Measurements from ENCODE around the gene DLG3.

Gene DLG3

DNA sequence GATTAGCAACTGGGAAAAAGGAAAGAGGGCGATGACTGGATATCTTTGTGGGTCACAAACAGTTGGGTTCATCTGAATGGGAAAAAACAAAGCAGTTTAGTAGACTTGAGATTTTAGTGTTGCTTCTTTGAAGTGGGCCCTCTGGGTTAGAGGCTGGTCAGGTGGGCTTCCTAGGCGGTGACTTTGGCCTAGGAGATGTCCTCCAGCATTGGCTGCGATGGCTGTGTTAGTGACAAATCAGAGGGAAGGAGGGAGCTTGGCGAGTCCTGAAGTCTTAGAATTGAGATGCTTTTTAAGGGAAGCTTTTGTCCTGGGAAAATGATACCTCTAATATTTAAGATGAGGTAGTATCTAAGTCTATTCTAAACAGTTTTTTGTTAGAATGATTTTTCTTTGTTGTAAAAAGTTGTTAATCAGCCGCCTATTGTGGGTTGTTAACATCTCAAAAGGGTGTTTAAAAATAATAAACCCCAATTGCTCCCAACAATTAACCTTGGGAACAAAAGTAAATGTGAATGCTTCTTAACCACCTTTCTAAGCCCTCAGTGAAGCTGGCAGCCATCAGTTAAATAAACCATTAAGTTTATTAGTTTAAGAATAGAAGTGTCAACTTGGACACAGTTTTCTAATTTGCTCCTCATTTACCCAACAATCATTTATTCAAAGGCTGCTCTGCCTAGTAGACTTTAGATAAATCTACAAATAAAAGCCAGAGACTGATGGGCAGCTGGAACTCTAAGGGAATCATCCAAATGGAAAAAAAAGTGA is 31.7 kb downstream of the DLG3 start:
- Mint-ChIP-seq H3K4me1 (ENCODE audit: low read depth) (peaks cover 12% of the 10 kb centered on the region), H3K4me3 (no peak overlapping the region), H3K27me3 (ENCODE audit: low read depth) (no peaks in the 10 kb centered on the region), H3K36me3 (ENCODE audit: low read depth) (peaks cover 7% of the 10 kb centered on the region), H3K27ac (no peak overlapping the region), H3K9me3 (no peaks in the 10 kb centered on the region)
- no peak for DNase-seq (ENCODE audit: low spot score)

DNA sequence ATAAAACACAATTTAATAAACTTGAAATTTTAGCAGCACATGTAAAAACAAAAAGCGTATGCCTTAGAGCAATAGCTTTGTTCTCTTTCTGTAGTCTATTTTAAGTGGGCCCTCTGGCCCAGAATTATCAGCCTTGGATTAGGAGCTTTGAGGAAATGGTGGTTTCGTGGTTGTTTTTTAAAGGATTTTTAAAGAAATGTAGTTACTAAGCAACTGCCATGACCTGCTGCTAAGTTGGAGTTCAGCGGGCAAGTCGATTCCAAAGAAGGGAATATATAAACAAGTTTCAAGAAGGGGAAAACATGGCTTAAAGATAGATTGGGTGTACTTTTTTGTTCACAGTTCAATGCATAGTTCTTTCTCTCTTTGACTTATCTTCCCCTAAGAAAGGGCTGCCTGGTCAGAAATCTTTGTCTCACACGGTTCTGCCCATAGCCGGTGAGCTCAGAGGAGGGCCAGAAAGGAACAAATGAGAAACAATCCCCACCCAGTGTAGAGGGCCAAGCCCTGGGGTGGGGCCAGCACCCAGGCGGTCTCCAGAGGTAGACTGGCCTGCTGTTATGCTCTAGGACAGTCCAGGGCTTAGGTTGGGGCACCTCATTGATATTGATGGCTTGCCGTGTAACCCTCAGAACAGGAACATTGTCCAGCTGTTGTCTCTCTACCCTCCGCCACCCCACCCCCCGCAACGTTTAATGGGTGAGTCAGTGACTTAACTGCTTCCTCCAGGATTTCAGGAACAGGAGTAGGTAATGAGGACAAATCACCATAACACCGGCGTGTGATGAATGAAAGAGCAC is 32.5 kb downstream of the DLG3 start:
- Mint-ChIP-seq H3K36me3 (ENCODE audit: low read depth) (peaks cover 12% of the 10 kb centered on the region), H3K27me3 (ENCODE audit: low read depth) (no peaks in the 10 kb centered on the region), H3K27ac (no peak overlapping the region), H3K4me3 (no peak overlapping the region), H3K9me3 (no peaks in the 10 kb centered on the region), H3K4me1 (ENCODE audit: low read depth) (peaks cover 7% of the 10 kb centered on the region)
- DNase-seq (ENCODE audit: low spot score), result no peak

DNA sequence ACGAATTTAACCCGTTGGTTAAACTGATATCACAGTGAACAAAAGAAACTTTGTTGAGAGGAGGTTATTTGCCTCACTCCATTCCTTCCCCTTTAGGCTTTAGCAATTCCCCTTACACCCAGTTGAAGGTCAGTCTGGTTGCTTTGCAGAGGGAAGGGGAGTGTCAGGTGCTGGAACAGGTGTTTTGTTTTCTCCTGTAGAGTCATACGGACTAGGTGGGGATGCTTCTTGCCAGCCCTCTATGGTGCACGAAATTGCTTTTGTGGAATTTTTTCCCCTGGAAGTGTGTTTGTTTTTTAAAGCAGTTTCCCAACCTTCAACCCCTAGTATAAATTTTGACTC is 33.1 kb downstream of the DLG3 start:
- Mint-ChIP-seq H3K27me3 (ENCODE audit: low read depth) (no peaks in the 10 kb centered on the region), H3K4me3 (no peak overlapping the region), H3K36me3 (ENCODE audit: low read depth) (peaks cover 12% of the 10 kb centered on the region), H3K27ac (no peak overlapping the region), H3K4me1 (ENCODE audit: low read depth) (peaks cover 7% of the 10 kb centered on the region), H3K9me3 (no peaks in the 10 kb centered on the region)
- DNase-seq (ENCODE audit: low spot score), result no peak

DNA sequence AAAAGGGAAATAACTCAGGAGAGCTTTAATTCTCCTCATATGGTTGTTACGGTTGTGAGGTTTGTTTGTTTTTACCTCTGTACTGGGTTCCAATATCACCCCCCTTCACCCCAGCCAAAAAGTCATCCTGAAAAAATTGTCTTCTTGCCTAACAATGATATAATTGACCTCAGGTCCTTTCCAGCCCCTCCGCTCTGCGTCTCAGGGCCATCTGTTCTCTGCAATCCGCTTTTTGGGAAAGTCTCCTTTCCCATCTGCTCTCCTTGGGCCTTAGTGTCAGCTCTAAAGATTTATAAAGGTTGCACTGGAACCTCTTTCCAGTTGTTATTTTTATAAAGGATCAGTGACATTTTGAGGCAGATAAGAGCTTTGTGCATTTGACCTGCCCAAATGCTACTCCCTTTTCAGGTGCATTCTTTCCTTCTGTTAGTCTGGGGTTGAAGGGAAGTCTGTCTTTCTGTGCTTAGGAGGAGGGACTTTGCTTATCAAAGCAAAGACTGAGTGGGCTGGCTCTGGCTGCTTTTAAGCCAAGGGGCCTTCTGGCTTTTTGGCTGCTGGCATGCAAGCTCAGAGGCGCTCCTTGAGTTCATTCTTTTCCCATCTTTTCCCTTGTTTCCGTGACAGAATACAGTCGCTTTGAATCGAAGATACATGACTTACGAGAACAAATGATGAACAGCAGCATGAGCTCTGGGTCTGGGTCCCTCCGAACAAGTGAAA is 34.1 kb downstream of the DLG3 start:
- no peaks in the 10 kb centered on the region for H3K9me3 Mint-ChIP-seq
- H3K27ac Mint-ChIP-seq, result no peak overlapping the region
- peaks cover 9% of the 10 kb centered on the region for H3K36me3 Mint-ChIP-seq (ENCODE audit: low read depth)
- no peaks in the 10 kb centered on the region for H3K27me3 Mint-ChIP-seq (ENCODE audit: low read depth)
- H3K4me3 Mint-ChIP-seq, result no peak overlapping the region
- H3K4me1 Mint-ChIP-seq (ENCODE audit: low read depth), result peaks cover 7% of the 10 kb centered on the region
- no peak for DNase-seq (ENCODE audit: low spot score)

DNA sequence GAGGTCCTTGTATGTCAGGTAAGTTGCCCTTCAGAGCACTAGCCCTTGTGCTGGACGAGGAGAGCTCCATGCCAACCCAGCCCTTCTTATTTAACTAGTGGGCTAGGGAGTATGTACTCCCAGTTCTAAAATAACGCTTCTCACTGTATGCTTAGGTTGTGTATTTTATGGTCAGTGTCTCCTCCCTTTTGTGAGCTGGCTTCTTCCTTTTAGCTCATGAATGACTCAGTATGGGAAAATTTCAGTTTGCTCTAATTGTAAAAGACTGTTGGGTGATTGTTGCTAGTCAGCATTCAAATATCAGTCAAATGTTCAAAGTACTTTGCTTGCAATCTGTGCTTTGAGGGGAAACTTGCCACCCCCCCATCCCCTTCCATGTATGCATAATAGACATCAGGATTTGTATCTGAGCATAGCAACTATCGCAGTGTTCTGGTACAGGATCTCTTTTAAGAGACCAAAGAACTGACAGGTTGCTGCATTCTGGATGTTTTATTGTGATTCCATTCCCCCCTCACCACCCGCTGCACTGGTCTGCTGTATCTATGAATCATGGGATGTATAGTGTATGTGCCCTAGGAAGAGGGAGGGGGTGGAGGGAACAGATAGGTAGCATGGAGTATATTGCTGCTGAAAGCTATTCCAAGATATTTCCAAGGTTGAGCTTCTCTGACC is 34.7 kb downstream of the DLG3 start:
- Mint-ChIP-seq H3K9me3 (no peaks in the 10 kb centered on the region), H3K27ac (no peak overlapping the region), H3K27me3 (ENCODE audit: low read depth) (no peaks in the 10 kb centered on the region), H3K4me1 (ENCODE audit: low read depth) (peaks cover 5% of the 10 kb centered on the region), H3K4me3 (no peak overlapping the region), H3K36me3 (ENCODE audit: low read depth) (peaks cover 9% of the 10 kb centered on the region)
- DNase-seq (ENCODE audit: low spot score), result no peak

DNA sequence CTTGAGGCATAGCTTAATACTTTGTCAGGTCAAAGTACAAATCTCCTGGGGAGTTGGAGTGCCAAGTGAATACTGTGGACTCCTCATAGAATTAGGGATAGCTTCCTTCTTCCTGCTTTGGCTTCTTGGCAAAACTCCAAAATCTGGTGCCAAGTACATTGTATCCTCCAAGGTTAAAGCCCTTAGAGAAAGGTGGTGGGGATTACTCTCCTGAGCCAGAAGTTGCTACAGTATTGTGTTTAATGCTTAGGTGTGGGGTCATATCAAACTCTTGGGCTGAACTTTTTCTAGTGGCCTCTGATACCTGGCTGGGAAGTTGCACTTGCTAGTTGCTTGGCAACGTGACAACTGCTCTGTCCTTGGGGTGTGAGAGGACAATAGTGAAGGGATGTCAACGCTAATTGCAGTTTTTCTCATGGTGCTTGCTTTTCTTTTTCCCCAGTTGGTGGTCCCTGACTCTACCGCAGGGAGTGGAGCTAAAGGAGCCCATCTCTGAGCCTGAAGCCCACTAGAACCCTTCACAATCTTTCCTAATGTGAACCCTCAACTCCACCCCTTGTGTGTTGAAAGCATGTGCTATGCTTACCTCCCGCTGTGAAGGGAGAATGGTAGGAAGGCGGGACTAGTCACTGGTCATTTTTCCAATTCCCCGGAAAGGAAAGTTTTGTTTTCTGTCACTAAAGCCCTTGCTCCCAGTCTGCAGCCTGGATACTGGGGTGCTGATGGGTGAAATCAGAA is 35.5 kb downstream of the DLG3 start:
- H3K4me1 Mint-ChIP-seq (ENCODE audit: low read depth), result peaks cover 4% of the 10 kb centered on the region
- peaks cover 9% of the 10 kb centered on the region for H3K36me3 Mint-ChIP-seq (ENCODE audit: low read depth)
- no peak overlapping the region for H3K27ac Mint-ChIP-seq
- no peaks in the 10 kb centered on the region for H3K9me3 Mint-ChIP-seq
- no peak overlapping the region for H3K4me3 Mint-ChIP-seq
- H3K27me3 Mint-ChIP-seq (ENCODE audit: low read depth), result no peaks in the 10 kb centered on the region
- DNase-seq (ENCODE audit: low spot score), result no peak

DNA sequence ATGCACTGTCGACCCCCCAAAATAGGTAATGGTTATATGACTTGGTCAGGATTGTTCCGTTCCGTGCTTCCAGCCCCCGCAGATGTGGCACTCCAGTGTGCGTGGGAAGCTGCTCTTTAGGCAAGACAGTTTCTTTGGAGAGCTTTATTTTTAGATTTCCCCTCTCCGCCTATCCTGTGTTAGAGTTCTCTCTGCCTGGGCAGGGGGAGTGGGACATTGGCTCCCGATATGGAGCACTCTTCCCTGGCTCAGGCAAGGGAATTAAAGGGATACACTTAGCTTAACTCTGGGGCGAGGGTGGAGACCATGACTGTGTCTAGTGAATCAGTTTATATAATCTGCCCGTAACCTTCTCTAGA is 36.0 kb downstream of the DLG3 start:
- no peak overlapping the region for H3K27ac Mint-ChIP-seq
- H3K4me1 Mint-ChIP-seq (ENCODE audit: low read depth), result peaks cover 4% of the 10 kb centered on the region
- H3K27me3 Mint-ChIP-seq (ENCODE audit: low read depth), result no peaks in the 10 kb centered on the region
- no peak for DNase-seq (ENCODE audit: low spot score)
- peaks cover 9% of the 10 kb centered on the region for H3K36me3 Mint-ChIP-seq (ENCODE audit: low read depth)
- no peak overlapping the region for H3K4me3 Mint-ChIP-seq
- H3K9me3 Mint-ChIP-seq, result no peaks in the 10 kb centered on the region

DNA sequence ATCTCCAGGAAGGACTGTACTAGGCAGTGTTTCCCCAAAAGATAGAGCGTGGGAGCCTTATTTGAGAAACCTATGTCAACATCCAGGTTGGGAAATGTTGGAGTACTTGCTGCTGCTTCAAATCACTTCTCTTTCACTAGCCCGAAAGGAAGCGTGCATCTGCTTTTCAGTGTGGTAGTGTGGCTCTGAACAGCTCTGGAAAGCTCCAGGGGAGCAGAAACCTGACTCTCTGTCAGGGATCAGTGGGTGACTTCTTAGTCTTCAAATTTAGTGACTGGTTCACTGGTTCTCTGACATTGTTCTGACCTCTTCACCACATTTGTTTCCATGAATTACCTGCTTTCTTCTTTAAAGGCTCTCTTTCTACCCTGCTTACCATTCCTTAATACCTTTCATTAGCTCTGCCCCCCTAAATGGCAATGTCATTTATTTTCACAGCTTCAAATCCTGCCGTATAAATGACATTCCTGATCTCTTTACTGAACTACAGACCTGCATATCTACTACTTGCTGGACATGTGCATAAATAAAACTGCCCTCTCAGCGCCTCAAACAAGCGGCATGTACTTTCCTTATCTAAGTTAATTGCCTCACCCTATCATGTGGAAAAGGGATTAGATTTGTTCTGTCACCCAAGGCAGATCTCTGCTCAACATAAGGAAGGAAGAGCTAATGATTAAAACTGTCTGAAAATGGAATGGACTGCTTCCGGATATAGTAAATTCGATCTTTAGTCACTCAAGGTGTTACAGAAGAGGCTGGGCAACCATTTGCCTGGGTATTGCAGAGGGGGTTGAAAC is 37.0 kb downstream of the DLG3 start:
- no peaks in the 10 kb centered on the region for H3K9me3 Mint-ChIP-seq
- peaks cover 13% of the 10 kb centered on the region for H3K36me3 Mint-ChIP-seq (ENCODE audit: low read depth)
- no peak overlapping the region for H3K27ac Mint-ChIP-seq
- H3K27me3 Mint-ChIP-seq (ENCODE audit: low read depth), result no peaks in the 10 kb centered on the region
- H3K4me3 Mint-ChIP-seq, result no peak overlapping the region
- DNase-seq (ENCODE audit: low spot score), result no peak
- peaks cover 4% of the 10 kb centered on the region for H3K4me1 Mint-ChIP-seq (ENCODE audit: low read depth)

DNA sequence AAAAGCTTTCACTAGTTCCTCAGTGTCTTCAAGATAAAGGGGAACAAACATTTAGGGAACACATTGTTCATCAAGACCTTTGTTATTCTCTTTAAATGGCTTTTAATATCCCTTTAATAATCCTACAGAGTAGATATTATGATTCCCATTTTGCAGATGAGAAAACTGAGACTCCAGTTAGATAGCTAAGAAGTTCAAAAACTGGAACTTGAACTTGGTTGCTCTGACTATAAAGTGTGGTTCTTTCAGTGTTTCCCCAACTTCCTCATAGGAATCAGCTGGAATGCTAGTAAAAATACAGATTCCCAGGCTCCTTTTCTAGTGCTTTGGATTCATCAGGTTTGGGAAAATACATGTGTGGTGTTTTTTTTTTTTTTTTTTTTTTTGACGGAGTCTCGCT is 37.7 kb downstream of the DLG3 start:
- no peak overlapping the region for H3K27ac Mint-ChIP-seq
- H3K4me3 Mint-ChIP-seq, result no peak overlapping the region
- DNase-seq (ENCODE audit: low spot score), result no peak
- peaks cover 4% of the 10 kb centered on the region for H3K4me1 Mint-ChIP-seq (ENCODE audit: low read depth)
- H3K27me3 Mint-ChIP-seq (ENCODE audit: low read depth), result no peaks in the 10 kb centered on the region
- peaks cover 14% of the 10 kb centered on the region for H3K36me3 Mint-ChIP-seq (ENCODE audit: low read depth)
- H3K9me3 Mint-ChIP-seq, result no peaks in the 10 kb centered on the region

DNA sequence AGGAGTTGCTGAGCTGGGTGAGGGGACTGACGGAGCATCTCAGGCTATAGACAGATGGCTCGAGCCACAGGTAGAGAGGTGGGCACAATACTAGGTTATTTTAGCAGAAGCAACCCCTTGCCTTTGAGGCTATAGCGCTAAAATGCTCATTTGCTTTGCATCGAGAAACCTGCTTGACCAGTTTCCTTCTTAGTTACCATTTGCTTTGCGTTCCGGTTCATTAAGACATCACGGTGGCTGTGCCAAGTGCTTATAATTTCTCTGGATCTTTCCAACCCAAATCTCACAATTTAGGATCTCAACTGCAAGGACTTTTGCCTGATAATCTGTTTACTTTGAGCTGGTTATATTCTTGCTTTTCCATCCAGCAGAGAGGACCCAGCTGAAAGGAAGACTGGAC is 40.8 kb downstream of the DLG3 start:
- no peak overlapping the region for H3K4me3 Mint-ChIP-seq
- peaks cover 14% of the 10 kb centered on the region for H3K36me3 Mint-ChIP-seq (ENCODE audit: low read depth)
- no peak overlapping the region for H3K27ac Mint-ChIP-seq
- no peaks in the 10 kb centered on the region for H3K9me3 Mint-ChIP-seq
- H3K27me3 Mint-ChIP-seq (ENCODE audit: low read depth), result no peaks in the 10 kb centered on the region
- no peak for DNase-seq (ENCODE audit: low spot score)
- no peaks in the 10 kb centered on the region for H3K4me1 Mint-ChIP-seq (ENCODE audit: low read depth)

DNA sequence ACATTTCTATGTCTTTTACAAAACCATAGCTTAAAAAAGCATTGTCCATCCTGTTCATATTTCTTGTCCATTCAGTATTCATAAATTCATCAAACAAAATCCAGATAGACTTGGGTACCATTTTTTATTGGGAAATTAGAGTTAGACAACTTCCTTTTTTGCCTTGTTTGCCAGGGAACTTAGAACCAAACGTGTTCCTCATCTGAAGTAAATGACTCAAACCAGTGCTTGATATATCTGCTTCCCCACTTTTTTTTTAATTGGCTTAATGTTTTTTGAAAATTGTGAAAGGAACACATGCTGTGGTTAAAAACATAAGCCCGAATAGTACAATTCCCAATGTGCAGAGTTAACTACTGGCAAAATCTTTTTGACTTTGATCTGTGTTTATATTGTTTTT is 44.2 kb downstream of the DLG3 start:
- H3K27me3 Mint-ChIP-seq (ENCODE audit: low read depth), result no peaks in the 10 kb centered on the region
- H3K27ac Mint-ChIP-seq, result no peak overlapping the region
- H3K36me3 Mint-ChIP-seq (ENCODE audit: low read depth), result peaks cover 18% of the 10 kb centered on the region
- DNase-seq (ENCODE audit: low spot score), result no peak
- H3K4me3 Mint-ChIP-seq, result no peak overlapping the region
- H3K9me3 Mint-ChIP-seq, result no peaks in the 10 kb centered on the region
- no peaks in the 10 kb centered on the region for H3K4me1 Mint-ChIP-seq (ENCODE audit: low read depth)

DNA sequence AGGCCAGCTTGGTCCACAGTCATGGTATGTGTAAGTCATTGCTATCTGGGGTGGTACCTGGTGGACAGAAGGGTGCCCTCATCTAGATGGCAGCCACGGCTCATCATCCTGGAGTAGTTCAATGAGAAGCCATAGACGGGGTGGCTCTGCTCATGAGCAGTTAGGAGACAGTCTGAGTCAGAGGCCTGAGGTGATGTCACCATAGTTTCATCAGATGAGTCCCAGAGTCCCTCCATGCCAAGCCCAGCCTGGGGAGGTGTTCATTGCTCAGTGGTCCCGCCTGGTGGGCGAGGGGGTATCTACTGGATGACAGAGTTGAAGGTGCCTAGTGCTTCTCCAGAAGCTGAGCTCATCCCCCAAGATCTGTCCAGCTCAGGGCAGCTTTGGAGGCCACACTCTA is 49.8 kb downstream of the DLG3 start:
- Mint-ChIP-seq H3K9me3 (no peaks in the 10 kb centered on the region), H3K36me3 (ENCODE audit: low read depth) (peaks cover 23% of the 10 kb centered on the region)
- no peak for DNase-seq (ENCODE audit: low spot score)

DNA sequence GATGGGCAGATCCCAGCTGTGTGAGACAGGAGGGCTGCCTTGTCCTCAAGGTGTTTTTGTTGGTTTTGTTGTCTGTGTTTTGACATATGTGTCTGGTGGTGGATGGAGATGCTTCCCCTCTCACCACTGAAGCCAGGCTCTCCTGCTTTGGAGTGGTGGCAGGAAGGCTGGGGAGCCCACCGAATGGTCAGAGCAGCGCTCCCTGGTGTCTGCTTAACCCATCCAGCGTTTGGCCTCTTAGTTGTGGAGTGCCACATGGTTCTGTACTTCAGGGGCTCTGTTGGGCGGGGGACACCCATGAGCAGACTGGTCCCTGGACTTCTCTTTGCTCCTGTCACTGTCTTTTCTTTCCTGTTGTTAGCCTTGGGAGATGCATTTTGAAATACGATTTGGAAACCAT is 51.9 kb downstream of the DLG3 start:
- Mint-ChIP-seq H3K27me3 (ENCODE audit: low read depth) (no peaks in the 10 kb centered on the region), H3K9me3 (no peaks in the 10 kb centered on the region), H3K4me3 (no peak overlapping the region), H3K4me1 (ENCODE audit: low read depth) (no peaks in the 10 kb centered on the region), H3K27ac (no peak overlapping the region), H3K36me3 (ENCODE audit: low read depth) (peaks cover 25% of the 10 kb centered on the region)
- DNase-seq (ENCODE audit: low spot score), result no peak

More for the DNA sequence above, 49.8 kb downstream of the DLG3 start:
- Mint-ChIP-seq H3K27ac (peak overlapping the region; percentile 36), H3K27me3 (ENCODE audit: low read depth) (no peaks in the 10 kb centered on the region), H3K4me1 (ENCODE audit: low read depth) (no peaks in the 10 kb centered on the region), H3K4me3 (no peak overlapping the region)
